Mucosa of stomach (tissue), 1 donor: Measurements from ENCODE around the gene HS6ST3.

Experiments used
- H3K27me3 ChIP-seq: one replicate; pipeline ENCODE4 v1.7.0; 2013; ENCODE audit warnings: mild to moderate bottlenecking, low read length; ENCODE audit not compliant: control insufficient read depth, insufficient read depth
- H3K36me3 ChIP-seq: one replicate; pipeline ENCODE4 v1.7.0; 2013; ENCODE audit warnings: low read length; ENCODE audit not compliant: control insufficient read depth, insufficient read depth
- H3K4me1 ChIP-seq: one replicate; pipeline ENCODE4 v1.7.0; 2013; ENCODE audit warnings: mild to moderate bottlenecking, low read length; ENCODE audit not compliant: control insufficient read depth, insufficient read depth
- H3K4me3 ChIP-seq: one replicate; pipeline ENCODE4 v1.7.0; 2013; ENCODE audit warnings: low read length
- H3K9ac ChIP-seq: one replicate; pipeline ENCODE4 v1.7.0; 2013; ENCODE audit warnings: mild to moderate bottlenecking, low read length, moderate library complexity
- H3K9me3 ChIP-seq: one replicate; pipeline ENCODE4 v1.7.0; 2013; ENCODE audit warnings: mild to moderate bottlenecking, low read length, moderate library complexity; ENCODE audit not compliant: control insufficient read depth
- donor health status: Pancreatic carcinoma.

HS6ST3 gene

DNA sequence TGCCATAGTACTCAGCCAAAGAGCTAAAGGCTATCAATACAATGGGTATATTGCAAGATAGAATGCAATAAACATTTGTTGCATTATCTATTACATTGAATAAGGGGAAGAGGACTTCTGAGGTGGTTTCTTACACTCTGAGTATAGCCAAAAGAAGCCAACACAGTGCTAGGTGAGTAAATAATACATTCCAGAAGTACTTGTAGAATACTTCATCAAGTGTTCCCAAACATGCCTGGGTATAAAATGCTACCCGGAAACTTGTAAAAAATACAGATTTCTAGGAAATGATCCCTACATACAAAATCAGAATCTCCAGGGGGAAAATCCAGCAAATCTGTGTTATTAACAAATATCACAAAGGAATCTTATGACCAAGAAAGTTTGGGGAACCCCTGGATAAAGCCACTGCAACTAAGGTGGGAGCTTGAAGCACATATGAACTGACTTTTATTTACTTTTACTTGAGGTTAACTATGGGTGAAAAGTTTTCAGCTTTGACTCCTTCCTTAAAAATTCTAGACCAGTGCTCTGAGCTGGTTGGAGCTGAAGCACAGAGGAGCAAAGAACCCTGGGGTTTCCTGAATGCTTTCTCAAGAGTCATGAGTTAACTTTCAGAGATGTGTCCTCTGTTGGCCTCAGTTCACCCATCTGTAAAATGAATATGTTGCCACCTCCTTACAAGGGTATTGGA lies 768.4 kb downstream of the HS6ST3 start:
- no peak overlapping the region for H3K9ac ChIP-seq
- H3K9me3 ChIP-seq = no peaks in the 10 kb centered on the region
- no peaks in the 10 kb centered on the region for H3K4me1 ChIP-seq
- no peaks in the 10 kb centered on the region for H3K27me3 ChIP-seq
- H3K36me3 ChIP-seq = no peaks in the 10 kb centered on the region
- no peak overlapping the region for H3K4me3 ChIP-seq

DNA sequence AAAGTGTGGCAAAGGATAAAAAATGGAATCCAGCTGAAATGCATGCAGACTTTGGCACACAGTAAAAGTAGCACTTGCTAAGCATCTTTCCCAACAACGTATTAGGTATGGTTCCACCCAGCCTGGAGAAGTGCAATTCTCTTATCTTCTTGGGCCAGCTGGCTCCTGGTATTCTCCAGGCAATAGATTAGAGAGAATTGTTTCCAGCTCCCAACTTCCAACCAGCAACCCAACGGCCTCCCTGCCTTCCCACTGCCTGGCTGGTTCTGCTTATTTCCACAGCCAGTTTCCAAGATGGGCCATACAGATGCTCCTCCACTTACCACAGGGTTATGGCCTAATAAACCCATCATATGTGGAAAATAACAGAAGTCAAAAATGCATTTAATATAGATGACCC lies 771.0 kb downstream of the HS6ST3 start:
- Histone ChIP-seq H3K36me3 (no peaks in the 10 kb centered on the region), H3K4me1 (no peaks in the 10 kb centered on the region), H3K9me3 (no peaks in the 10 kb centered on the region)

GRCh38 chr13:96862093-96862492 lies 772.2 kb downstream of the HS6ST3 start:
- no peaks in the 10 kb centered on the region for H3K9me3 ChIP-seq
- no peaks in the 10 kb centered on the region for H3K4me1 ChIP-seq
- no peak overlapping the region for H3K4me3 ChIP-seq

More for the DNA sequence above, 771.0 kb downstream of the HS6ST3 start:
- no peak overlapping the region for H3K9ac ChIP-seq
- no peaks in the 10 kb centered on the region for H3K27me3 ChIP-seq
- H3K4me3 ChIP-seq = no peak overlapping the region

DNA sequence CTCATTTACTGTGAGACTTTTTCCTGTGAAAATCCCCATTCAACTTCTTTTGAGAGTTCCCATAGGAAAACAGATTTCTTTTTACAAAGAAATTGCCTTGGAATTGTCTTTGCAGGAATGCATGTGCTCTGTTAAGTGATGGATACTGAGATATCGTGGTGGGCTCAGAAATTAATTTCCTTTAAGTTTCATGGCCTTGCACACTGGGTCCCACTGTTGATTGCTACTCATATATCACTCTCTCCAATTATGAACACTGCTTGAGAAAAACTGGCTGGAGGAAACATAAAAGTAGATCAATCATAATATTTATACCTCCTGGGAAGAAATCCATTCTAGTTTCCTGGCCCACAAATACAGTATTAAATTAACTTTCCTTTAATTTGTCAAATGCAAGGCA lies 773.1 kb downstream of the HS6ST3 start:
- Histone ChIP-seq H3K27me3 (no peaks in the 10 kb centered on the region), H3K36me3 (no peaks in the 10 kb centered on the region), H3K9me3 (no peaks in the 10 kb centered on the region), H3K9ac (no peak overlapping the region), H3K4me3 (no peak overlapping the region), H3K4me1 (no peaks in the 10 kb centered on the region)

More at GRCh38 chr13:96862093-96862492, 772.2 kb downstream of the HS6ST3 start:
- Histone ChIP-seq H3K36me3 (no peaks in the 10 kb centered on the region), H3K27me3 (no peaks in the 10 kb centered on the region), H3K9ac (no peak overlapping the region)

GRCh38 chr13:96871469-96871868 lies 781.6 kb downstream of the HS6ST3 start:
- Histone ChIP-seq H3K4me1 (no peaks in the 10 kb centered on the region), H3K9me3 (no peaks in the 10 kb centered on the region), H3K4me3 (no peak overlapping the region)

GRCh38 chr13:96880419-96880818 lies 790.5 kb downstream of the HS6ST3 start:
- Histone ChIP-seq H3K4me3 (no peak overlapping the region), H3K4me1 (no peaks in the 10 kb centered on the region), H3K36me3 (no peaks in the 10 kb centered on the region), H3K9me3 (no peaks in the 10 kb centered on the region), H3K27me3 (no peaks in the 10 kb centered on the region), H3K9ac (no peak overlapping the region)

More at GRCh38 chr13:96871469-96871868, 781.6 kb downstream of the HS6ST3 start:
- no peaks in the 10 kb centered on the region for H3K27me3 ChIP-seq
- no peaks in the 10 kb centered on the region for H3K36me3 ChIP-seq
- no peak overlapping the region for H3K9ac ChIP-seq
